Spleen (tissue), 7 donors: Measurements from ENCODE around the gene ZNF799.

ENCODE experiments used
- CTCF ChIP-seq, 11 experiments: fragments of 200-600 bp in 7 of 11; fragments of 450-650 bp in 4 of 11; sonication (generic) in 4 of 11; IDR thresholded peaks in 8 of 11; conservative IDR thresholded peaks in 3 of 11; 1 replicate in 7 of 11; 2 replicates in 4 of 11; pipeline versions ENCODE4 v1.4.0 to v1.8.0; 2016 to 2021; ENCODE audit warnings: antibody characterized with exemption in 11 of 11, inconsistent platforms in 4 of 11, mild to moderate bottlenecking in 1 of 11
- POLR2A ChIP-seq, 3 donors: fragments of 450-650 bp; IDR thresholded peaks; one replicate each; pipeline ENCODE4 v1.5.1; 2017; ENCODE audit warnings: antibody characterized with exemption in 3 of 3, mild to moderate bottlenecking in 1 of 3
- donor health status: DM: no; HTN: no; CAD: no; lungs with moderate emphysema.
- donor health status: DM: no; HTN: no; CAD: no.
- donor health status: DM: no; HTN: no; CAD: no.

GRCh38 chr19:12411893-12412292 is 10.8 kb upstream of the ZNF799 start:
- TF ChIP-seq CTCF (IDR thresholded peaks at IDR 0.05 in 8 of 11, conservative IDR thresholded peaks at IDR 0.05 in 3 of 11) (no peak), POLR2A (IDR thresholded peaks at IDR 0.05) (no peak)
